CD4-positive, alpha-beta T cell (primary cell): ENCODE data around the gene ADARB2. TPM values are rescaled to one million over a fixed set of nuclear protein-coding genes. Genes with fewer than 3 reads are reported as not detected.
"Not testable (repeated sequence)": the region's sequence is repeated elsewhere in the genome, so short reads cannot be mapped to it uniquely, and the experiment has no call there.

Experiments used
- ATAC-seq: fragments of 200-7000 bp; cut with Tn5 transposase; one replicate; pipeline ENCODE4 v1.10.0; 2022; ENCODE audit warnings: mild to moderate bottlenecking; ENCODE audit not compliant: poor library complexity
- CTCF ChIA-PET: fragments of 350-600 bp; sonication (Branson Sonifier 250); formaldehyde crosslinking; loops from one replicate; lab custom pipeline; 2021; ENCODE audit warnings: antibody characterized with exemption, inconsistent platforms; lab: Charles Lee
- POLR2A ChIA-PET: fragments of 350-600 bp; sonication (Branson Sonifier 250); formaldehyde crosslinking; loops from one replicate; lab custom pipeline; 2021; ENCODE audit warnings: antibody characterized with exemption, inconsistent platforms; lab: Charles Lee
- DNase-seq, 14 experiments: peaks; one replicate each; pipeline ENCODE4 v3.0.0-alpha.2; 2013 to 2020; ENCODE audit warnings: mixed read lengths in 2 of 14
- H3K27ac ChIP-seq, 2 donors: one replicate each; pipeline versions ENCODE4 v1.5.1 to v1.7.0; 2013; ENCODE audit warnings: low read length in 2 of 2, low read depth in 1 of 2, mild to moderate bottlenecking in 1 of 2
- H3K27me3 ChIP-seq, 2 experiments: 1 replicate in 1 of 2; 2 replicates in 1 of 2; pipeline versions ENCODE4 v1.6.1 to v1.7.0; 2013; ENCODE audit warnings: low read length in 2 of 2, control low read depth in 1 of 2, mild to moderate bottlenecking in 1 of 2, moderate library complexity in 1 of 2; ENCODE audit not compliant: insufficient read depth in 2 of 2, control insufficient read depth in 1 of 2
- H3K36me3 ChIP-seq: one replicate; pipeline ENCODE4 v1.6.1; 2013; ENCODE audit warnings: low read length, control low read depth; ENCODE audit not compliant: insufficient read depth
- H3K4me1 ChIP-seq: one replicate; pipeline ENCODE4 v1.6.1; 2013; ENCODE audit warnings: low read length, control low read depth; ENCODE audit not compliant: insufficient read depth
- H3K4me3 ChIP-seq: one replicate; pipeline ENCODE4 v1.5.1; 2013; ENCODE audit warnings: mild to moderate bottlenecking, low read length, moderate library complexity
- H3K9me3 ChIP-seq, 2 experiments: 1 replicate in 1 of 2; 2 replicates in 1 of 2; pipeline versions ENCODE4 v1.6.1 to v1.7.0; 2013; ENCODE audit warnings: low read length in 2 of 2, mild to moderate bottlenecking in 2 of 2, control low read depth in 1 of 2, moderate library complexity in 1 of 2; ENCODE audit not compliant: control insufficient read depth in 1 of 2, insufficient read depth in 1 of 2
- H3K27ac Mint-ChIP-seq: one replicate; pipeline ENCODE4 v1.8.0; 2020; ENCODE audit warnings: mixed read lengths
- H3K27me3 Mint-ChIP-seq: one replicate; pipeline ENCODE4 v1.8.0; 2021; ENCODE audit warnings: mixed read lengths
- H3K36me3 Mint-ChIP-seq: one replicate; pipeline ENCODE4 v1.8.0; 2021; ENCODE audit warnings: low read depth, mixed read lengths
- H3K4me1 Mint-ChIP-seq: one replicate; pipeline ENCODE4 v1.8.0; 2021; ENCODE audit warnings: low read depth, mixed read lengths
- H3K4me3 Mint-ChIP-seq: one replicate; pipeline ENCODE4 v1.8.0; 2020; ENCODE audit warnings: mild to moderate bottlenecking, mixed read lengths
- H3K9me3 Mint-ChIP-seq: one replicate; pipeline ENCODE4 v1.8.0; 2020; ENCODE audit warnings: mixed read lengths
- CTCF ChIP-seq: fragments of 200-600 bp; IDR thresholded peaks from one replicate; pipeline ENCODE4 v1.8.0; 2022; ENCODE audit warnings: antibody characterized with exemption, mild to moderate bottlenecking
- intact Hi-C, 2 experiments: fragments of 100-400 bp; cut with DNase I in 1 of 2; cut with micrococcal nuclease in 1 of 2; formaldehyde crosslinking; loops; one replicate each; pipeline versions ENCODE4 v1.15.1 to v1.9.0; 2023 to 2025; cut with DNase I, micrococcal nuclease
- total RNA-seq, 174 experiments: library from RNA in 2 of 174; stranded (reverse) in 2 of 174; gene quantifications; one replicate each; pipeline ENCODE4 v1.2.3 and lab custom pipeline; 2021 to 2026

ADARB2 gene
- total RNA-seq, 2 experiments from 2014 or later: 0.14 TPM; not detected in 1

- Mint-ChIP-seq H3K4me1 (no peaks in the 10 kb centered on the region), H3K27ac (no peak overlapping the region), H3K9me3 (no peaks in the 10 kb centered on the region), H3K4me3 (no peak overlapping the region), H3K36me3 (no peaks in the 10 kb centered on the region), H3K27me3 (no peaks in the 10 kb centered on the region)
- Histone ChIP-seq H3K27me3 (no peaks in the 10 kb centered on the region), H3K36me3 (no peaks in the 10 kb centered on the region), H3K4me1 (no peaks in the 10 kb centered on the region), H3K4me3 (no peak overlapping the region), H3K9me3 (peaks cover 0 to 3% of the 10 kb centered on the region in 2 experiments), H3K27ac (no peak overlapping the region)
- intact Hi-C loops: no loop called here
- ATAC-seq (no peak), DNase-seq (no peak)
- no peak for TF ChIP-seq CTCF
- POLR2A ChIA-PET: no interaction called here
- CTCF ChIA-PET: no interaction called here
Observed at GRCh38 chr10:1774796-1775195, 37.5 kb upstream of the ADARB2 start.

GRCh38 chr10:1773204-1773603, 35.9 kb upstream of the ADARB2 start:
- CTCF ChIA-PET, H3K27ac ChIP-seq, H3K27me3 ChIP-seq, H3K9me3 ChIP-seq, H3K27ac Mint-ChIP-seq, intact Hi-C loops, POLR2A ChIA-PET, H3K4me3 Mint-ChIP-seq, DNase-seq, H3K4me3 ChIP-seq, H3K4me1 ChIP-seq, H3K4me1 Mint-ChIP-seq, H3K9me3 Mint-ChIP-seq, H3K27me3 Mint-ChIP-seq, ATAC-seq, H3K36me3 ChIP-seq, H3K36me3 Mint-ChIP-seq: not testable (repeated sequence)

GRCh38 chr10:1766049-1766448, 28.7 kb upstream of the ADARB2 start:
- peaks cover 0 to 9% of the 10 kb centered on the region in 2 experiments for H3K9me3 ChIP-seq

More at GRCh38 chr10:1766049-1766448, 28.7 kb upstream of the ADARB2 start:
- Mint-ChIP-seq H3K9me3 (no peaks in the 10 kb centered on the region), H3K4me1 (no peaks in the 10 kb centered on the region), H3K27ac (no peak overlapping the region), H3K36me3 (no peaks in the 10 kb centered on the region), H3K27me3 (no peaks in the 10 kb centered on the region), H3K4me3 (no peak overlapping the region)
- H3K27me3 ChIP-seq: no peaks in the 10 kb centered on the region
- no peaks in the 10 kb centered on the region for H3K36me3 ChIP-seq
- TF ChIP-seq CTCF: no peak
- POLR2A ChIA-PET: no interaction called here
- no peaks in the 10 kb centered on the region for H3K4me1 ChIP-seq
- intact Hi-C loops: no loop called here
- H3K27ac ChIP-seq: no peak overlapping the region
- no peak for ATAC-seq
- no peak for DNase-seq
- H3K4me3 ChIP-seq: no peak overlapping the region
- CTCF ChIA-PET: no interaction called here
